H9 (cell line): ENCODE measurements around the gene CLIP1. TPM values are rescaled to one million over a fixed set of nuclear protein-coding genes. Genes with fewer than 3 reads are reported as not detected.

Experiments
- DNase-seq: peaks from one replicate; pipeline ENCODE4 v3.0.0-alpha.2; 2017
- H2AFZ ChIP-seq: one replicate; pipeline ENCODE4 v1.6.1; 2013; ENCODE audit warnings: mild to moderate bottlenecking, low read length, control low read depth, moderate library complexity
- H2AK5ac ChIP-seq: 2 replicates; pipeline ENCODE4 v1.6.1; 2013; ENCODE audit warnings: low read length, control low read depth, mixed read lengths; ENCODE audit not compliant: insufficient read length
- H2BK120ac ChIP-seq: one replicate; pipeline ENCODE4 v1.6.1; 2013; ENCODE audit warnings: low read depth, mild to moderate bottlenecking, low read length, control low read depth, inconsistent platforms; ENCODE audit not compliant: poor library complexity, severe bottlenecking
- H2BK12ac ChIP-seq: 2 replicates; pipeline ENCODE4 v1.6.1; 2013; ENCODE audit warnings: low read length, control low read depth, mixed read lengths, low read depth; ENCODE audit not compliant: insufficient read length
- H2BK15ac ChIP-seq: 2 replicates; pipeline ENCODE4 v1.6.1; 2013; ENCODE audit warnings: low read depth, low read length, control low read depth
- H2BK20ac ChIP-seq: one replicate; pipeline ENCODE4 v1.6.1; 2013; ENCODE audit warnings: low read depth, mild to moderate bottlenecking, low read length, control low read depth, inconsistent platforms; ENCODE audit not compliant: poor library complexity, severe bottlenecking
- H2BK5ac ChIP-seq: 2 replicates; pipeline ENCODE4 v1.6.1; 2013; ENCODE audit warnings: low read length, control low read depth, mixed read lengths; ENCODE audit not compliant: insufficient read length
- H3K14ac ChIP-seq: 2 replicates; pipeline ENCODE4 v1.6.1; 2013; ENCODE audit warnings: low read length, control low read depth; ENCODE audit not compliant: insufficient read depth
- H3K18ac ChIP-seq: 2 replicates; pipeline ENCODE4 v1.6.1; 2013; ENCODE audit warnings: low read depth, mild to moderate bottlenecking, mixed read lengths, low read length, control low read depth; ENCODE audit not compliant: insufficient read length
- H3K23ac ChIP-seq: 2 replicates; pipeline ENCODE4 v1.6.1; 2013; ENCODE audit warnings: low read length, control low read depth, mixed read lengths, low read depth; ENCODE audit not compliant: insufficient read length
- H3K23me2 ChIP-seq: 2 replicates; pipeline ENCODE4 v1.6.1; 2013; ENCODE audit warnings: low read depth, mild to moderate bottlenecking, mixed read lengths, low read length, control low read depth; ENCODE audit not compliant: insufficient read length, poor library complexity, severe bottlenecking
- H3K27ac ChIP-seq: 2 replicates; pipeline ENCODE4 v1.5.1; 2013; ENCODE audit warnings: low read length, control low read depth, mixed read lengths, low read depth; ENCODE audit not compliant: insufficient read length
- H3K27me3 ChIP-seq: 2 replicates; pipeline ENCODE4 v1.6.1; 2013; ENCODE audit warnings: low read length, control low read depth, inconsistent platforms; ENCODE audit not compliant: insufficient read depth
- H3K4ac ChIP-seq: 2 replicates; pipeline ENCODE4 v1.6.1; 2013; ENCODE audit warnings: low read depth, mild to moderate bottlenecking, control low read depth, inconsistent platforms, low read length, moderate library complexity
- H3K4me1 ChIP-seq: 2 replicates; pipeline ENCODE4 v1.6.1; 2013; ENCODE audit warnings: low read length, control low read depth, inconsistent platforms; ENCODE audit not compliant: insufficient read depth
- H3K4me2 ChIP-seq: 2 replicates; pipeline ENCODE4 v1.6.1; 2013; ENCODE audit warnings: low read length, control low read depth, mixed read lengths; ENCODE audit not compliant: insufficient read length, insufficient read depth
- H3K56ac ChIP-seq: 2 replicates; pipeline ENCODE4 v1.6.1; 2013; ENCODE audit warnings: low read depth, mild to moderate bottlenecking, mixed read lengths, low read length, control low read depth; ENCODE audit not compliant: insufficient read length
- H3K79me1 ChIP-seq: 2 replicates; pipeline ENCODE4 v1.6.1; 2013; ENCODE audit warnings: low read depth, mild to moderate bottlenecking, moderate library complexity, low read length, control low read depth, inconsistent platforms; ENCODE audit not compliant: insufficient read depth, poor library complexity, severe bottlenecking
- H3K79me2 ChIP-seq: 2 replicates; pipeline ENCODE4 v1.6.1; 2013; ENCODE audit warnings: low read length, control low read depth, inconsistent platforms; ENCODE audit not compliant: insufficient read depth
- H3K9ac ChIP-seq: 2 replicates; pipeline ENCODE4 v1.6.1; 2013; ENCODE audit warnings: low read length, control low read depth, mixed read lengths; ENCODE audit not compliant: insufficient read length; ENCODE audit errors: extremely low read depth
- H3K9me3 ChIP-seq: one replicate; pipeline ENCODE4 v1.6.1; 2013; ENCODE audit warnings: low read depth, low read length, inconsistent platforms; ENCODE audit not compliant: control insufficient read depth
- H3T11ph ChIP-seq: one replicate; pipeline ENCODE4 v1.6.1; 2013; ENCODE audit warnings: mild to moderate bottlenecking, low read length, control low read depth, inconsistent platforms
- H4K20me1 ChIP-seq: one replicate; pipeline ENCODE4 v1.6.1; 2013; ENCODE audit not compliant: control insufficient read depth, insufficient read length, insufficient read depth
- H4K5ac ChIP-seq: 2 replicates; pipeline ENCODE4 v1.6.1; 2013; ENCODE audit warnings: low read depth, mild to moderate bottlenecking, mixed read lengths, low read length, control low read depth; ENCODE audit not compliant: insufficient read length
- H4K8ac ChIP-seq: replicated peaks from 2 replicates; pipeline ENCODE4 v1.6.1; 2013; ENCODE audit warnings: low read length, control low read depth, mixed read lengths, low read depth; ENCODE audit not compliant: insufficient read length
- H4K91ac ChIP-seq: 2 replicates; pipeline ENCODE4 v1.6.1; 2013; ENCODE audit warnings: low read depth, mild to moderate bottlenecking, moderate library complexity, mixed read lengths, low read length, control low read depth; ENCODE audit not compliant: insufficient read length
- H3K27ac Mint-ChIP-seq, 3 experiments: 2 replicates in 2 of 3; 3 replicates in 1 of 3; pipeline ENCODE4 v1.8.0; 2020 to 2021; ENCODE audit warnings: mixed read lengths in 3 of 3, mild to moderate bottlenecking in 1 of 3, moderate library complexity in 1 of 3
- H3K27me3 Mint-ChIP-seq: 2 replicates; pipeline ENCODE4 v1.8.0; 2021; ENCODE audit warnings: low read depth, mild to moderate bottlenecking, moderate library complexity, mixed read lengths
- H3K36me3 Mint-ChIP-seq, 3 experiments: 2 replicates in 2 of 3; 3 replicates in 1 of 3; pipeline ENCODE4 v1.8.0; 2020 to 2021; ENCODE audit warnings: low read depth in 3 of 3, mixed read lengths in 3 of 3; ENCODE audit not compliant: insufficient read depth in 1 of 3
- H3K4me1 Mint-ChIP-seq, 2 experiments: 2 replicates each; pipeline ENCODE4 v1.8.0; 2020; ENCODE audit warnings: mixed read lengths in 2 of 2
- H3K4me3 Mint-ChIP-seq, 2 experiments: 2 replicates in 1 of 2; 3 replicates in 1 of 2; pipeline ENCODE4 v1.8.0; 2020 to 2021; ENCODE audit warnings: mild to moderate bottlenecking in 2 of 2, mixed read lengths in 2 of 2, moderate library complexity in 1 of 2
- H3K9me3 Mint-ChIP-seq, 2 experiments: 2 replicates in 1 of 2; 3 replicates in 1 of 2; pipeline ENCODE4 v1.8.0; 2020; ENCODE audit warnings: mild to moderate bottlenecking in 2 of 2, mixed read lengths in 2 of 2, moderate library complexity in 1 of 2
- WGBS: extraction: QIAGEN DNeasy Blood & Tissue Kit; methylation state at CpG from one replicate; pipeline ENCODE4 v1.1.7; 2013; ENCODE audit warnings: missing lambda C conversion rate, low lambda C conversion rate, mixed read lengths; ENCODE audit not compliant: insufficient read length; ENCODE audit errors: extremely low coverage; 5-methylcytosine and 5-hydroxymethylcytosine counted together
- total RNA-seq: library from RNA; stranded (reverse); gene quantifications from 2 replicates; pipeline ENCODE4 v1.2.1, GENCODE V29; 2021
- TF ChIP-seq, protein P1 (sequence below): fragments of 200-600 bp; sonication (generic); conservative IDR thresholded peaks from 3 replicates; pipeline ENCODE4 v1.8.0; 2021; ENCODE audit warnings: antibody characterized with exemption, mild to moderate bottlenecking

Gene CLIP1
- total RNA-seq, 1 experiment from 2014 or later: 23.6 TPM

DNA sequence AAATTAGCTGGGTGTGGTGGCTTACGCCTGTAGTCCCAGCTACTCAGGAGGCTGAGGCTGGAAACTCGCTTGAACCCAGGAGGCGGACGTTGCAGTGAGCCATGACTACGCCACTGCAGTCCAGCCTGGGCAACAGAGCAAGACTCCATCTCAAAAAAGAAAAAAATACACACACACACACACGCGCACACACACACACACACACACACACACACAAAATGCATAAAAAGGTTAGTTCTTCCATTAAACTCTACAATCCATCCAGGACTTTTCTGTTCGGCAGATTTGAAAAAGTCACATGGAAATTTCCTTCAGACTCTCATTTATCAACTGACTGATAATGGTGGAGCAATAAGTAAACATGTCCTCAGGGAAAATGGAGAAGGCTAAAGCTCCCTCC is 147.0 kb downstream of the CLIP1 start:
- Histone ChIP-seq H3K23ac (no peak overlapping the region), H3K56ac (no peak overlapping the region), H3K79me1 (no peaks in the 10 kb centered on the region), H2BK120ac (no peak overlapping the region), H4K91ac (no peak overlapping the region), H2AK5ac (no peak overlapping the region), H3K27me3 (no peaks in the 10 kb centered on the region), H2BK12ac (no peak overlapping the region), H3K18ac (no peak overlapping the region), H3K79me2 (no peaks in the 10 kb centered on the region), H4K8ac (no peak overlapping the region), H2BK5ac (no peak overlapping the region), H4K20me1 (no peaks in the 10 kb centered on the region), H3K27ac (no peak overlapping the region), H2BK20ac (no peak overlapping the region), H3K4me1 (no peaks in the 10 kb centered on the region), H3K9me3 (no peaks in the 10 kb centered on the region), H3K4me2 (no peak overlapping the region), H3K9ac (no peak overlapping the region), H3T11ph (no peak overlapping the region), H2BK15ac (no peak overlapping the region), H4K5ac (no peak overlapping the region), H3K4ac (no peak overlapping the region), H2AFZ (no peak overlapping the region), H3K14ac (no peak overlapping the region), H3K23me2 (peaks cover 2% of the 10 kb centered on the region)
- DNase-seq: no peak
- Mint-ChIP-seq H3K27ac (no peak overlapping the region), H3K27me3 (no peaks in the 10 kb centered on the region), H3K4me1 (peaks cover 0 to 5% of the 10 kb centered on the region in 2 experiments; a peak in 1 of 4 replicates), H3K36me3 (peaks cover 0 to 7% (median 3%) of the 10 kb centered on the region in 3 experiments; a peak in 3 of 7 replicates), H3K4me3 (no peak overlapping the region), H3K9me3 (no peaks in the 10 kb centered on the region)
- no CpG with 5 or more reads among the region's 8 CpGs for WGBS
- TF ChIP-seq, protein P1, sequence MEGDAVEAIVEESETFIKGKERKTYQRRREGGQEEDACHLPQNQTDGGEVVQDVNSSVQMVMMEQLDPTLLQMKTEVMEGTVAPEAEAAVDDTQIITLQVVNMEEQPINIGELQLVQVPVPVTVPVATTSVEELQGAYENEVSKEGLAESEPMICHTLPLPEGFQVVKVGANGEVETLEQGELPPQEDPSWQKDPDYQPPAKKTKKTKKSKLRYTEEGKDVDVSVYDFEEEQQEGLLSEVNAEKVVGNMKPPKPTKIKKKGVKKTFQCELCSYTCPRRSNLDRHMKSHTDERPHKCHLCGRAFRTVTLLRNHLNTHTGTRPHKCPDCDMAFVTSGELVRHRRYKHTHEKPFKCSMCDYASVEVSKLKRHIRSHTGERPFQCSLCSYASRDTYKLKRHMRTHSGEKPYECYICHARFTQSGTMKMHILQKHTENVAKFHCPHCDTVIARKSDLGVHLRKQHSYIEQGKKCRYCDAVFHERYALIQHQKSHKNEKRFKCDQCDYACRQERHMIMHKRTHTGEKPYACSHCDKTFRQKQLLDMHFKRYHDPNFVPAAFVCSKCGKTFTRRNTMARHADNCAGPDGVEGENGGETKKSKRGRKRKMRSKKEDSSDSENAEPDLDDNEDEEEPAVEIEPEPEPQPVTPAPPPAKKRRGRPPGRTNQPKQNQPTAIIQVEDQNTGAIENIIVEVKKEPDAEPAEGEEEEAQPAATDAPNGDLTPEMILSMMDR: no peak
